ENCODE results near the gene SRP68.
A peak's percentile ranks its signal among the peaks of the same experiment; 100 is the strongest.

The SRP68 gene

DNA sequence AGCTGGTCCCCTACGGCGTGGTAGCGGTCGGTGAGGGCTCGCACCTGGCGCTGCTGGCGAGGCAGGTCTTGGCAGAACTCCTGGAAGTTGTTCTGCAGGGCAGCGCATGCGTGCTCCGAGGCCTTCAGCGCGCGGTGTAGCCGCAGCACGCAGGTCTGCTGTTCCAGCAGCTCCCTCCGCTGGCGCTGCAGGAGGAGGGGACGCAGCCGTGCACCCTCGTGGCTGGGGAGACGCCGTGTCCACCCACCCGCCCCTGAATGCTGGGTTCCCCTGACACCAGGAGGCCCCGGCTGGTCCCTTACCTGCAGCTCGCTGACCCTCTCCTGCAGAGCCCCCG lies 57.4 kb downstream of the SRP68 start:
- TF ChIP-seq RAD21 (IDR thresholded peaks at IDR 0.05; ENCODE audit: low read depth) (no peak), YY1 (IDR thresholded peaks at IDR 0.05; ENCODE audit: low read depth) (no peak), CREB1 (IDR thresholded peaks at IDR 0.05; ENCODE audit: low read depth) (no peak), TEAD4 (IDR thresholded peaks at IDR 0.05) (no peak), REST (IDR thresholded peaks at IDR 0.05; ENCODE audit: low read depth) (no peak), ZBTB7A (IDR thresholded peaks at IDR 0.05; ENCODE audit: low read depth) (no peak), MAX (IDR thresholded peaks at IDR 0.05) (no peak), EP300 (IDR thresholded peaks at IDR 0.05; ENCODE audit: borderline replicate concordance) (no peak), CEBPB (IDR thresholded peaks at IDR 0.05) (no peak), TAF1 (IDR thresholded peaks at IDR 0.05; ENCODE audit: low read depth) (no peak), NFIC (IDR thresholded peaks at IDR 0.05) (no peak), EGR1 (IDR thresholded peaks at IDR 0.05) (no peak), TCF12 (IDR thresholded peaks at IDR 0.05; ENCODE audit: low read depth) (no peak), FOXM1 (IDR thresholded peaks at IDR 0.05; ENCODE audit: borderline replicate concordance, low read depth) (no peak)
- TF ChIP-seq, protein P1, sequence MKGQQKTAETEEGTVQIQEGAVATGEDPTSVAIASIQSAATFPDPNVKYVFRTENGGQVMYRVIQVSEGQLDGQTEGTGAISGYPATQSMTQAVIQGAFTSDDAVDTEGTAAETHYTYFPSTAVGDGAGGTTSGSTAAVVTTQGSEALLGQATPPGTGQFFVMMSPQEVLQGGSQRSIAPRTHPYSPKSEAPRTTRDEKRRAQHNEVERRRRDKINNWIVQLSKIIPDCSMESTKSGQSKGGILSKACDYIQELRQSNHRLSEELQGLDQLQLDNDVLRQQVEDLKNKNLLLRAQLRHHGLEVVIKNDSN (IDR thresholded peaks at IDR 0.05) = no peak

DNA sequence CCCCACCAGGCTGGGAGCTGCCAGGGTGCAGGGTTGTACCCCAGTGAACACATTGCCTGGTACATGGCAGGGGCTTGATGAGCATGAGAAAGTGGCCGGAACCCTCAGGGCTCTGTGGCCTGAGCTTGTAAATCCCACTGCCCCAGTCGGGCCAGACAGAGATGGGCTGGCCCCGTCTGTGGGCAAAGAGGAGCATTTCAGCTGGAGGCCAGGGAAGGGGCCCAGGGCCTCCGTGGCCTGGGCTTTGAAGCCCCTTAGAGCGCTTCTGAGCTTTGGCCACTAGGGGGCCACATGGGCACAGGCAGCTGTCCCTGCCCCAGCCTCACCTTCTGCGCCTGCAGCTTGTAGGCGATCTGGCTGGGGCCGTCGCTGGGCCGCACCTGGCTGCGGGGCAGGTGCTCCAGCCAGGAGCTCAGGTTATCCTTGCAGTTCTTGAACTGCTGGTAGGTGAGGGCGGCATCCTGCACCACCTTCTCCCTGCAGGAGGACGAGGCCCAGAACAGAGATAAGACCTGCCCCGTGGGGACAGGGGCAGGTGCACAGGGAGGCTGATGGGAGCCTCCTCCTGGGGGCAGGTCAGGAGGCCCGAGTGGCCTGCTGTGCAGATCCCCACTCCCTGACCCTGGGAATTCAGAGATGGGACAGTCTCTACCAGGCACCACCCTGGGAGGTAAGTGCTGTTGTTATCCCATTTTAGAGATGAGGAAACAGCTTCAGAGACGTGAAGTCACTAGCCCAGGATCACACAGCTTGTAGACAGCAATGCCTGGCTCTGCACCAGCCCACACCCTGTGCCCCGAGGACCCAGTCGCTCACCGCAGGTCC lies 58.0 kb downstream of the SRP68 start:
- no peak for TF ChIP-seq TAF1 (IDR thresholded peaks at IDR 0.05; ENCODE audit: low read depth)
- TF ChIP-seq RAD21 (IDR thresholded peaks at IDR 0.05; ENCODE audit: low read depth) = peak; percentile 95

DNA sequence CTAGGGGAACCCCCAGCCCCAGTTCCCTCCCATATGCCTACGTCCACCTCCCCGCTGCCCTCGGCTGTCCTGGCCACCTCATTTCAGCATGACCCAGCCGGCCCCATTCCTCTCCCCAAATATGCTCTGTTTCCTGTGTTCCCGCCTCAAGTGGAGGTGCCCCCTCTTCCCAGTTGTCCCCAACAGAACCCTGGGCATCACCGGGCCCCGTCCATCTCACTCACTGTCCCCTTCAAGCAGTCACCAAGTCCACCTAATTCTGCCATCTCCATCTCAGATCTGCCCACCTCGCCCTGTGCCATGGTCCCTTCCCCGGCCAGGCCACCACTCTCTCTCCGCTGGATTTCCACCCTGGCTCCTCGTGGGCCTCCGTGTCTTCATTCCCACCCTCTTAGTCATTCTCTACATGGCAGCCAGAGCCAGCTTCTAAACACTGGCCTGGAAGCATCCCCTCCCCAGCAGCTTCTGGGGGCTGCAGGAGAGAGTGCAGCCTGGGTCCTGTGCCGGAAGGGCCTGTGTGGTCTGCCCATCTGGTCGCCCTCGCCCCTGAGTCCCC lies 58.9 kb downstream of the SRP68 start:
- TF ChIP-seq CEBPB (IDR thresholded peaks at IDR 0.05) = no peak
- TF ChIP-seq CREB1 (IDR thresholded peaks at IDR 0.05; ENCODE audit: low read depth) = no peak
- TF ChIP-seq TCF12 (IDR thresholded peaks at IDR 0.05; ENCODE audit: low read depth) = no peak
- no peak for TF ChIP-seq FOXM1 (IDR thresholded peaks at IDR 0.05; ENCODE audit: borderline replicate concordance, low read depth)
- TF ChIP-seq, protein P1 (IDR thresholded peaks at IDR 0.05) = no peak

DNA sequence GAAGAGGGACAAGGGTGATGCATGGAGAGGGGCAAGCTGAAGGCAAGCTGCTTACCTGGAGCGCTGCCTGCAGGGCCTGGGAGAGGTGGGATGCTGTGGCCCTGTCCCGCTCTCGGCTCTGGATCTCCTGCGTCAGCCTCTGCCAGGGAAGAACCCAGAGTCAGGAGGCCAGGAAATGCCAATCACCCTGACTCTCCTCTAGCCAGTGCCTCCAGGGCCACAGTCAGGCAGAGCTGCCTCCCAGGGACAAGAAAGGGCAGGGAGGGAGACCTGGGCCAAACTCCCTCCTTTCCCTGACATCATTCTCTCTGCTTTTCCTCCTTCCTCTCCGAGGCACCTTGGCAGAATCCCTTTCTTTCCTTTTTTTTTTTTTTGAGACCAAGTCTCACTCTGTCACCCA lies 60.4 kb downstream of the SRP68 start:
- TF ChIP-seq REST (IDR thresholded peaks at IDR 0.05; ENCODE audit: low read depth) (no peak), TEAD4 (IDR thresholded peaks at IDR 0.05) (no peak), EGR1 (IDR thresholded peaks at IDR 0.05) (no peak), TAF1 (IDR thresholded peaks at IDR 0.05; ENCODE audit: low read depth) (no peak), EP300 (IDR thresholded peaks at IDR 0.05; ENCODE audit: borderline replicate concordance) (no peak), FOXM1 (IDR thresholded peaks at IDR 0.05; ENCODE audit: borderline replicate concordance, low read depth) (no peak)
- TF ChIP-seq, protein P1 (IDR thresholded peaks at IDR 0.05) = no peak

DNA sequence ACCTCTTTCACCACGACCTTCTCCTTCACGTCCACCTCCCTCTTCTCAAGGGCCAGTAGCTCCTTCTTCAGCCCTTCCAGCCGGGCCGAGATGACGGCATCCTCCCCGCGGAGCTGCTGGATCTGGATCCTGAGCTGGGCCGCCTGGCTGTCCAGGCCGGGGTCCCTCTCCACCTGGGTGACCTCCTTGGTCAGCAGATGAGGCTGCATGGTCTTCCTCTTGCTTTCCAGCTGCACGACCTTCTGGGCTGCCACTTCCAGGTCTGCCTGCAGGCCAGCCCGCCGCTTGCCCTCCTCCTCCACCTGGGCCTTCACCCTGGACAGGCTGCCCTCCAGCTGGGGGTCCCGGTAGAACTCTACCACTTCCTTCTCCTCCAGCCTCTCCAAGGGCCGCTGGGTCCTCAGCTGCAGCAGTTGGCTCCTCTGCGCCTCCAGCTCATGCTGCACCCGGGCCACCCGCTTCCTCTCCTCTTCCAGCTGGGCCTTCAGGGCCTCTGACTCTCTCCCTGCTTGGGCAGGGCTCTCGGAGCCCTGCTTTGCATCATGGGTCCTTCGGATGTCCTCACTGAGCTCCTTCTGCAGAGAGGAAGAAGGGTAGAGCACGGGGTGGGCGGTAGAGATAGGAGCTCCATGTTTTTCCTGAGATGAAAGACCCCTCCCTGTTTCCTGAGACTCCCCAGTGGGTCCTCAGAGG lies 62.2 kb downstream of the SRP68 start:
- no peak for TF ChIP-seq EP300 (IDR thresholded peaks at IDR 0.05; ENCODE audit: borderline replicate concordance)
- TF ChIP-seq FOXM1 (IDR thresholded peaks at IDR 0.05; ENCODE audit: borderline replicate concordance, low read depth) = no peak
- no peak for TF ChIP-seq REST (IDR thresholded peaks at IDR 0.05; ENCODE audit: low read depth)
- TF ChIP-seq, protein P1 (IDR thresholded peaks at IDR 0.05) = no peak
- no peak for TF ChIP-seq CEBPB (IDR thresholded peaks at IDR 0.05)
- TF ChIP-seq TCF12 (IDR thresholded peaks at IDR 0.05; ENCODE audit: low read depth) = no peak
- TF ChIP-seq TEAD4 (IDR thresholded peaks at IDR 0.05) = no peak
- TF ChIP-seq MAX (IDR thresholded peaks at IDR 0.05) = no peak
- TF ChIP-seq RAD21 (IDR thresholded peaks at IDR 0.05; ENCODE audit: low read depth) = no peak
- no peak for TF ChIP-seq YY1 (IDR thresholded peaks at IDR 0.05; ENCODE audit: low read depth)
- TF ChIP-seq EGR1 (IDR thresholded peaks at IDR 0.05) = no peak
- TF ChIP-seq NFIC (IDR thresholded peaks at IDR 0.05) = no peak
- no peak for TF ChIP-seq TAF1 (IDR thresholded peaks at IDR 0.05; ENCODE audit: low read depth)
- TF ChIP-seq CREB1 (IDR thresholded peaks at IDR 0.05; ENCODE audit: low read depth) = no peak
- no peak for TF ChIP-seq ZBTB7A (IDR thresholded peaks at IDR 0.05; ENCODE audit: low read depth)

All from Ishikawa (cell line).